ENCODE data around the gene ABCC5.

The ABCC5 gene

DNA sequence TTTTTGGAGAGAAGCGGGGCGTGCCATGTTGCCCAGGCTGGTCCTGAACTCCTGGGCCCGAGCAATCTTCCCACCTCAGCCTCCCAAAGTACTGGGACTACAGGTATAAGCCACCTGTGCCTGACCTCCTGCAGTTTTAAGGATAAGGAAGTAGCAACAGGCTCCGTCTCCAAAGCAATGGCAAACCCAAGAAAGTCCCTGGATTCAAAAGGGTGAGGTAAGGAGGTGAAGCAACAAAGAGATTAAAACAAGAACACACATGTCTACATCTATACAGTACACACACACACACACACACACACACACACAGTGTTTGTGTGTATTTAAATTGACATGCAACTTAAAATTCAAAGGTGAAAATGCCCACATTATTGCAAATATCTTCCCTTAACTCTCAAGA, 58.9 kb downstream of the ABCC5 start:
- no peaks in the 10 kb centered on the region for H3K4me1 ChIP-seq (ENCODE audit: insufficient read depth, low read length)
- H3K27me3 ChIP-seq (ENCODE audit: insufficient read depth, low read length, poor library complexity): no peaks in the 10 kb centered on the region
- H4K20me1 ChIP-seq (ENCODE audit: insufficient read depth, low read length): no peaks in the 10 kb centered on the region
- DNase-seq (no peak), ATAC-seq (ENCODE audit: insufficient read depth, low read depth) (no peak)
- no peak overlapping the region for H3K9ac ChIP-seq (ENCODE audit: low read depth, low read length)
- H3K79me2 ChIP-seq (ENCODE audit: insufficient read depth, low read length): no peaks in the 10 kb centered on the region
- no peak overlapping the region for H3K4me3 ChIP-seq (ENCODE audit: low read depth in 1 of 2, low read length in 2 of 2)
- peaks cover 49% of the 10 kb centered on the region for H3K36me3 ChIP-seq (ENCODE audit: insufficient read depth, low read length)
- no peak overlapping the region for H2AFZ ChIP-seq (ENCODE audit: low read depth, low read length)
- H3K4me2 ChIP-seq (ENCODE audit: insufficient read depth, low read length): no peak overlapping the region
- H3K9me3 ChIP-seq (ENCODE audit: insufficient read depth, low read length, severe bottlenecking): peaks cover 3% of the 10 kb centered on the region
- H3K27ac ChIP-seq (ENCODE audit: low read length): no peak overlapping the region
- no peak for TF ChIP-seq EZH2 (IDR thresholded peaks at IDR 0.05; ENCODE audit: borderline replicate concordance, low read depth, low read length, severe bottlenecking)
- TF ChIP-seq, protein P1, sequence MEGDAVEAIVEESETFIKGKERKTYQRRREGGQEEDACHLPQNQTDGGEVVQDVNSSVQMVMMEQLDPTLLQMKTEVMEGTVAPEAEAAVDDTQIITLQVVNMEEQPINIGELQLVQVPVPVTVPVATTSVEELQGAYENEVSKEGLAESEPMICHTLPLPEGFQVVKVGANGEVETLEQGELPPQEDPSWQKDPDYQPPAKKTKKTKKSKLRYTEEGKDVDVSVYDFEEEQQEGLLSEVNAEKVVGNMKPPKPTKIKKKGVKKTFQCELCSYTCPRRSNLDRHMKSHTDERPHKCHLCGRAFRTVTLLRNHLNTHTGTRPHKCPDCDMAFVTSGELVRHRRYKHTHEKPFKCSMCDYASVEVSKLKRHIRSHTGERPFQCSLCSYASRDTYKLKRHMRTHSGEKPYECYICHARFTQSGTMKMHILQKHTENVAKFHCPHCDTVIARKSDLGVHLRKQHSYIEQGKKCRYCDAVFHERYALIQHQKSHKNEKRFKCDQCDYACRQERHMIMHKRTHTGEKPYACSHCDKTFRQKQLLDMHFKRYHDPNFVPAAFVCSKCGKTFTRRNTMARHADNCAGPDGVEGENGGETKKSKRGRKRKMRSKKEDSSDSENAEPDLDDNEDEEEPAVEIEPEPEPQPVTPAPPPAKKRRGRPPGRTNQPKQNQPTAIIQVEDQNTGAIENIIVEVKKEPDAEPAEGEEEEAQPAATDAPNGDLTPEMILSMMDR (IDR thresholded peaks at IDR 0.05; ENCODE audit: borderline replicate concordance, extremely low read depth, low read length, poor library complexity, severe bottlenecking): no peak

- Histone ChIP-seq H2AFZ (ENCODE audit: low read depth, low read length) (no peak overlapping the region), H4K20me1 (ENCODE audit: insufficient read depth, low read length) (no peaks in the 10 kb centered on the region), H3K4me2 (ENCODE audit: insufficient read depth, low read length) (no peak overlapping the region), H3K79me2 (ENCODE audit: insufficient read depth, low read length) (no peaks in the 10 kb centered on the region), H3K9me3 (ENCODE audit: insufficient read depth, low read length, severe bottlenecking) (peaks cover 3% of the 10 kb centered on the region), H3K4me3 (ENCODE audit: low read depth in 1 of 2, low read length in 2 of 2) (no peak overlapping the region), H3K27me3 (ENCODE audit: insufficient read depth, low read length, poor library complexity) (no peaks in the 10 kb centered on the region), H3K27ac (ENCODE audit: low read length) (no peak overlapping the region), H3K9ac (ENCODE audit: low read depth, low read length) (no peak overlapping the region), H3K4me1 (ENCODE audit: insufficient read depth, low read length) (no peaks in the 10 kb centered on the region), H3K36me3 (ENCODE audit: insufficient read depth, low read length) (peaks cover 49% of the 10 kb centered on the region)
- TF ChIP-seq, protein P1 (IDR thresholded peaks at IDR 0.05; ENCODE audit: borderline replicate concordance, extremely low read depth, low read length, poor library complexity, severe bottlenecking): no peak
- no peak for TF ChIP-seq EZH2 (IDR thresholded peaks at IDR 0.05; ENCODE audit: borderline replicate concordance, low read depth, low read length, severe bottlenecking)
- no peak for ATAC-seq (ENCODE audit: insufficient read depth, low read depth)
- no peak for DNase-seq
These were observed 59.5 kb downstream of the ABCC5 start for GRCh38 chr3:183958226-183958625.

GRCh38 chr3:183954875-183955274, 62.8 kb downstream of the ABCC5 start:
- ATAC-seq (ENCODE audit: insufficient read depth, low read depth) (no peak), DNase-seq (no peak)
- H3K4me3 ChIP-seq (ENCODE audit: low read depth in 1 of 2, low read length in 2 of 2): no peak overlapping the region
- TF ChIP-seq EZH2 (IDR thresholded peaks at IDR 0.05; ENCODE audit: borderline replicate concordance, low read depth, low read length, severe bottlenecking): no peak
- TF ChIP-seq, protein P1 (IDR thresholded peaks at IDR 0.05; ENCODE audit: borderline replicate concordance, extremely low read depth, low read length, poor library complexity, severe bottlenecking): no peak
- H3K27ac ChIP-seq (ENCODE audit: low read length): no peak overlapping the region
- H3K79me2 ChIP-seq (ENCODE audit: insufficient read depth, low read length): no peaks in the 10 kb centered on the region
- H3K27me3 ChIP-seq (ENCODE audit: insufficient read depth, low read length, poor library complexity): no peaks in the 10 kb centered on the region
- no peak overlapping the region for H3K9ac ChIP-seq (ENCODE audit: low read depth, low read length)
- no peak overlapping the region for H3K4me2 ChIP-seq (ENCODE audit: insufficient read depth, low read length)
- H2AFZ ChIP-seq (ENCODE audit: low read depth, low read length): no peak overlapping the region
- H3K36me3 ChIP-seq (ENCODE audit: insufficient read depth, low read length): peaks cover 46% of the 10 kb centered on the region
- no peaks in the 10 kb centered on the region for H3K4me1 ChIP-seq (ENCODE audit: insufficient read depth, low read length)
- H3K9me3 ChIP-seq (ENCODE audit: insufficient read depth, low read length, severe bottlenecking): peaks cover 3% of the 10 kb centered on the region
- no peaks in the 10 kb centered on the region for H4K20me1 ChIP-seq (ENCODE audit: insufficient read depth, low read length)

Measured in DND-41 (cell line).